ENCODE results near the gene MAP2. TPM values are rescaled to one million over a fixed set of nuclear protein-coding genes. Genes with fewer than 3 reads are reported as not detected.
"Not testable (repeated sequence)": the region's sequence is repeated elsewhere in the genome, so short reads cannot be mapped to it uniquely, and the experiment has no call there.

Gene MAP2
- total RNA-seq, 1 donor from 2014 or later = 6.4 TPM

DNA sequence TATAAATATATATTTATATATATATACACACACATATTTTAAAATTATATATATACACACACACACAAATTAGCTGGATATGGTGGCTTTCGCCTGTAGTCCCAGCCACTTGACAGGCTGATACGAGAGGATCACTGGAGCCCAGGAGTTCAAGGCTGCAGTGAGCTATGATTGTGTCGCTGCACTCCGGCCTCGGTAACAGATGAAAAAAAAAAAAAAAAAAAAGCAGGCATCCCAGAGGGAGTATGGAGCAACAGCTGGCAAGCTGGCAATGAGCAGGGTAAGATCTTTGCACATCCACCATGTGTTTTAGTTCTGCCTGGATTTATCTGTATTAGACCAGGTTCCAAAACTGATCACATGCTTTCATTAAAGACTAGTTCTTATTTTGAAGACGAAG is 170.1 kb downstream of the MAP2 start:
- no peak for ATAC-seq

GRCh38 chr2:209596262-209596661 is 172.4 kb downstream of the MAP2 start:
- no peak for ATAC-seq

GRCh38 chr2:209598227-209598626 is 174.4 kb downstream of the MAP2 start:
- not testable (repeated sequence) for ATAC-seq

DNA sequence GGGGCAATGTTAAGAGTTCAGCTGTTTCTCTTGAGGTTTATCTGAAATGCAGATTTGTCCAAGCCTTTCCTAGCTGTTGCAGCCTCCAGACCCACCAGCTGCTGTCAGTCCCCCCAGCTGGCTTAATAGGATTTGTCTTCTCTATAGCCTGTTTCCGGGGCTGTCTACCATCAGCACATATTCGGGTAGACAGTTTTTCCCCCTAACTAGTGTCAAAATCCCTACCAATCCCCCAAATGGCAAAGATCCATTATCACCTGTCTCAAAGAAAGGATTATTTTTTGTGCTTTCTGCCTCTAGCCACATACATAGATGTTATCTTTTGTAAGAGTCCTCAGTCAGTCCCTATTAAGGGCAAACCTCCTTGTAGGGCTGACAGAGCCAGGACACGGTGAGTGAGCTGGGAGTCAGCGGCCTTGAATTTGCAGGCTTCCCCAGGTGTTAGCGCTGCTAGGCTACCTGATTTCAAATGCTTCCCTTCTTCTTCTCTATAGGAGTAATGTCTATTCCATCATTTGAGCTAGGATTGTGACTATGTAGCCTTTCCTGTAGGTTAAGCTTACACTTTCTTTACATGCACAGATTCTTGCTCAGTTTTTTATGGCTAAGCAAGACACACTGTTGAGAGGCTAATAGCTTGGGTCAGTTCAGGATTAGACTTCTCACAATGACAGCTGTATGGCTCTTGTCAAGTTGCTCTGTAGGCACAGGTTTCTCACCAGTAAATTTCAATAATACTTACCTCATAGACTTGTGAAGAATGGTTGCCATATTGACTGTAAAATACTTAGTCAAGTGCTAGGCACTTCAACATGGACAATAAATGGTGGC is 176.7 kb downstream of the MAP2 start:
- ATAC-seq = no peak

GRCh38 chr2:209601497-209601896 is 177.7 kb downstream of the MAP2 start:
- ATAC-seq = no peak

- ATAC-seq = no peak
These were observed 178.4 kb downstream of the MAP2 start for GRCh38 chr2:209602259-209602658.

DNA sequence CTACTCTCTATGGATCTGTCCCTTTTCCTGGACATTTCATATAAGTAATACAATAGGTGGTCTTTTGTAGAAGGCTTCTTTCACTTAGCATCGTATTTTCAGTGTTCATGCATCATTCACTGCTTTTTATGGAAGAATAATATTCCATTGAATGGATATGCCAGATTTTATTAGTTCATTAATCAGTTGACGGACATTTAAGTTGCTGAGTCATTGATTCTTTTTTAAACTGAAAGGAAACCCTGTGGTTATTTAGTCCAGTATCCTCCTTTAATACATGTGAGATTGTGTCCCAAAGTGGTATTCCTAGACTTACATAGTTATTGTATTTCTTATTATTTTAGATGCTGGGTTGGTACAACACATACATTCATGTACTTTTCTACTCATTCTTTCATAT is 185.7 kb downstream of the MAP2 start:
- no peak for ATAC-seq

DNA sequence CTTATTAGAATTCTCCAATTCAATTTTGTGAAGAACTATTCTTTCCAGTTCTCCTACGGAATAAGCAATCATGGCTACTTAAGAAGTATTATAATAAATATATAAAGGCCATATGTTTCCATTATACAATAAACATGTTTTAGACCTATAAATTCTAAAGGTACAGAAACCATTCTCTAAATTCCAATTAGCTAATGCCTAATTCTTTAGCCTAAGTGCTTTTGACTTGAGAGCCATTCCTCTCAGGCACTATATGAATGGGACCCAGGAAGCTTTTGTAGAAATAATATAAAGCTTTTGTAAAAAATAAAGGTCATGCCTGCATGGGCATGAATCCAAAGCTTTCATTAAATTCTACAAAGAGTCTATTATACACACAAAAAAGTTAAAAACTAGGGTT is 186.8 kb downstream of the MAP2 start:
- ATAC-seq = no peak

GRCh38 chr2:209613649-209614305 is 189.9 kb downstream of the MAP2 start:
- no peak for ATAC-seq

DNA sequence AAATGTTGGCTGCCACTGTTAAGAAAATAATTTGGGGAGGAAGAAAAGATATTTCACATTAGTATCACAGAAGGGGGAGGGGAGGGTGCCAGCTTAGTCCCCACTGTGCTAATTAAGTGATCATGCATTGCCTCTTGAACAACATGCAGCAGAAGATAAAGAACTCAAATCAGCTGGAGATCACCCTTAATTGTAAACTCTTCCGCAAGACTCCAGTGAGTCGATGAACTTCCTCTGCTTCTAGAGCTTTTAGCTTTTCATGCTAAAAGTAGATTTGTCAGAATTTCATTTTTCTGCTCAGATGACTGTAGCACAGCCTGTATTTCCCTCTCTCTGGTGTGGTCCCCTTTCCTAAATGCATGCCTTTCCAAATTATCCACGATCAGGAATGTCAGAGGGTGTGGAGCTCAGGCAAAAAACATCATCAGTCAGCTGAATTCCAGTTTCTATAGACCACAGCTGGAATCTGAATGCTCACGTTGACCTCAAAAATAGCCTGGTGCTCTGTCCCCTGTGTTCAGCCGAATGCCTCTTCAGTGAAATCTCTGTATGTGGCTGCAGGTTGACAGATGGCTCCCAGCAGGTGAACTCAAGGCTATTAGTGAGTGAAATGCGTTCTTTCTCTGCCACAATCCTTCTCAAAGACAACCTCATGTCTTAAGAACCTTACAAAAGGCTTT is 191.0 kb downstream of the MAP2 start:
- no peak for ATAC-seq

GRCh38 chr2:209619782-209620181 is 195.9 kb downstream of the MAP2 start:
- peak; percentile 32 for ATAC-seq

GRCh38 chr2:209624192-209624938 is 200.5 kb downstream of the MAP2 start:
- ATAC-seq = no peak

DNA sequence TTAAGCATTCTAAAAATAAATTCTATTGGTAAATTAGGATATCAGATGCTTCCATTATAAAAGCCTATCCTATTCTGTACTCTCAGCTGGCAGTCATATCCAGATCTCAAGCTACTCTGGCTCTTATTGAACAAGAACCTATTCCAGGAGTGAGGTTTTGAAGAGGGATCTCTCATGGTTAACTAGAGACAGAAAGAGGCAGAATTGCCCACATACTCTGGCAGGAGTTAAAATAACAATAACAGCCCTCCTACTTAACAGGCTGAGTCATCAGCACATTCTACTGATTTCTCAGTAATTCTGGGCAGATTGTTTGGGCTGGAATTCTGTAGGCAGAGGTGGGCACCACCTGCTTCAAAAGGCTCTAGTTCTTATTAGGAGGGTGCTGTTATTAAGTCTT is 205.8 kb downstream of the MAP2 start:
- ATAC-seq = no peak

DNA sequence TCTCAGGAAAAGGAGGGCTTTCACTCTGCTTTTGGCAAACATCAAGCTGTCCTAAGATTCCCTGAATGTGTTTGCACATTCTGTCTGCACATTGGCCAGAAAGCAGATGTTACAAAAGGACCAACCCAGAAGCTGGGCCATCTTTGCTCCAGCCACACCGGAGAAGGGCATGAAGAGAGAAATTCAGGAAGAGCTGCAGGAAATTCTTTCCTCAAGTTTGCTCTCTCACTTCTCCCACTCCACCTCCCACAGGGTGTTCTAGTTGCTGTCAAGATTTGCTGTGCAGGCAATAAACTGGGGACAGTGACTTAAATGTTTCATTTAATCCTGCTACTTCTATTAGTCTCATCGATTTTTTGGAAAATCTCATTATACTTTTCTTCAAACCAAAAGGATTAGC is 210.1 kb downstream of the MAP2 start:
- ATAC-seq = no peak

GRCh38 chr2:209636076-209636475 is 212.2 kb downstream of the MAP2 start:
- ATAC-seq = peak; percentile 18

- ATAC-seq = no peak
These were observed 213.4 kb downstream of the MAP2 start for GRCh38 chr2:209637293-209637692.

GRCh38 chr2:209638346-209638745 is 214.5 kb downstream of the MAP2 start:
- peak; percentile 52 for ATAC-seq

- ATAC-seq = no peak
These were observed 216.5 kb downstream of the MAP2 start for GRCh38 chr2:209640358-209640757.

GRCh38 chr2:209642146-209642820 is 218.4 kb downstream of the MAP2 start:
- ATAC-seq = no peak

- ATAC-seq = no peak
These were observed 221.0 kb downstream of the MAP2 start for GRCh38 chr2:209644842-209645241.

DNA sequence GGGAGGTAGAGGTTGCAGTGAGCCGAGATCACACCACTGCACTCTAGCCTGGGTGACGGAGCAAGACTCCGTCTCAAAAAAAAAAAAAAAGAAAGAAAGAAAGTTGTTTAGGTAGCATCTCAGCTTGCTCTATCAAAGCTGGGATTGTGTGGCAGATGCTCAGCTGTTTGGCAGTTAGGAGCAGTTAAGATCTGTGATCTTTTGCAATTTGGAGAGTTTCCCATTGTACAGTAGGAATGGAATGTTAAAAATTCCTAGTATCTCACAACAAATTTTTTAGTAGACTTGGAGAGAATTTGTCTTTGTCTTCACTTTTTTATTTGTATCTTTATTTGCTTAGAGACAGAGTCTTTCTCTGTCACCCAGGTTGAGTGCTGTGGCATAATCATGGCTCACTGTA is 224.9 kb downstream of the MAP2 start:
- no peak for ATAC-seq

GRCh38 chr2:209653134-209653533 is 229.3 kb downstream of the MAP2 start:
- no peak for ATAC-seq
